Spleen (tissue), 11 donors: ENCODE results near the gene RNF207. TPM values are rescaled to one million over a fixed set of nuclear protein-coding genes. Genes with fewer than 3 reads are reported as not detected.

ENCODE experiments used
- DNase-seq: peaks from one replicate; pipeline ENCODE4 v3.0.0-alpha.2; 2020
- H3K27ac ChIP-seq, 8 donors: fragments of 200-600 bp; sonication (generic) in 7 of 8; 1 replicate in 4 of 8; 2 replicates in 4 of 8; pipeline versions ENCODE4 v1.5.0 to v1.8.0; 2016 to 2021; ENCODE audit warnings: inconsistent platforms in 4 of 8, mild to moderate bottlenecking in 4 of 8, moderate library complexity in 1 of 8
- H3K27me3 ChIP-seq, 7 donors: fragments of 200-600 bp; sonication (generic) in 6 of 7; replicated peaks in 1 of 7; 1 replicate in 4 of 7; 2 replicates in 3 of 7; pipeline versions ENCODE4 v1.5.0 to v1.8.0; 2016 to 2021; ENCODE audit warnings: inconsistent platforms in 3 of 7, mild to moderate bottlenecking in 1 of 7
- H3K36me3 ChIP-seq, 6 donors: fragments of 200-600 bp; sonication (generic) in 5 of 6; 1 replicate in 4 of 6; 2 replicates in 2 of 6; pipeline versions ENCODE4 v1.5.0 to v1.8.0; 2016 to 2021; ENCODE audit warnings: inconsistent platforms in 2 of 6
- H3K4me1 ChIP-seq, 6 donors: fragments of 200-600 bp; sonication (generic) in 5 of 6; 1 replicate in 3 of 6; 2 replicates in 3 of 6; pipeline versions ENCODE4 v1.5.0 to v1.8.0; 2016 to 2021; ENCODE audit warnings: inconsistent platforms in 3 of 6
- H3K4me3 ChIP-seq, 8 donors: fragments of 200-600 bp; sonication (generic) in 7 of 8; 1 replicate in 4 of 8; 2 replicates in 4 of 8; pipeline versions ENCODE4 v1.5.0 to v1.8.0; 2016 to 2021; ENCODE audit warnings: inconsistent platforms in 4 of 8, mild to moderate bottlenecking in 4 of 8, moderate library complexity in 2 of 8
- H3K9me3 ChIP-seq, 8 donors: fragments of 200-600 bp; sonication (generic) in 7 of 8; 1 replicate in 4 of 8; 2 replicates in 4 of 8; pipeline versions ENCODE4 v1.5.0 to v1.8.0; 2016 to 2021; ENCODE audit warnings: inconsistent platforms in 4 of 8
- POLR2A ChIP-seq, 3 donors: fragments of 450-650 bp; IDR thresholded peaks; one replicate each; pipeline ENCODE4 v1.5.1; 2017; ENCODE audit warnings: antibody characterized with exemption in 3 of 3, mild to moderate bottlenecking in 1 of 3
- POLR2AphosphoS5 ChIP-seq, 3 donors: sonication (generic); formaldehyde crosslinking; IDR thresholded peaks; one replicate each; pipeline ENCODE4 v1.5.1; 2017; ENCODE audit warnings: antibody characterized with exemption in 3 of 3
- WGBS, 5 donors: extraction: QIAGEN DNeasy Blood & Tissue Kit in 3 of 5; methylation state at CpG; one replicate each; pipeline versions ENCODE4 v1.1.5 to v1.1.7; 2013 to 2018; 5-methylcytosine and 5-hydroxymethylcytosine counted together
- intact Hi-C: fragments of 100-400 bp; cut with DNase I; formaldehyde crosslinking; loops from one replicate; pipeline ENCODE4 v1.15.0; 2023; ENCODE audit warnings: low total_unique reads
- polyA plus RNA-seq, 3 donors: library from polyadenylated mRNA; stranded (reverse); fragments of 200-250 nt; gene quantifications; one replicate each; pipeline ENCODE4 v1.2.1, GENCODE V29; 2013
- total RNA-seq, 7 donors: library from RNA; depleted of rRNA in 3 of 7; stranded (reverse); fragments of >200 nt in 3 of 7; fragmentation: NEBNext Ultra II Directional in 4 of 7; extraction: Animal tissue kit (Norgen Biotek cat#: 25700) in 4 of 7; gene quantifications; one replicate each; pipeline versions ENCODE4 v1.1.0 to v1.2.1, GENCODE V29; 2016 to 2021
- TF ChIP-seq, protein P1 (sequence below), 11 experiments: fragments of 200-600 bp in 7 of 11; fragments of 450-650 bp in 4 of 11; sonication (generic) in 4 of 11; IDR thresholded peaks in 8 of 11; conservative IDR thresholded peaks in 3 of 11; 1 replicate in 7 of 11; 2 replicates in 4 of 11; pipeline versions ENCODE4 v1.4.0 to v1.8.0; 2016 to 2021; ENCODE audit warnings: antibody characterized with exemption in 11 of 11, inconsistent platforms in 4 of 11, mild to moderate bottlenecking in 1 of 11
- donor health status: healthy with polysubstance abuse.
- donor health status: DM: no; HTN: no; CAD: no; lungs with moderate emphysema.
- donor health status: DM: no; HTN: no; CAD: no.
- donor health status: Bipolar disorder and iron deficiency.
- donor health status: healthy.
- donor health status: DM: no; HTN: no; CAD: no.
- donor health status: DM: yes; HTN: yes; CAD: no.

RNF207 gene
- total and polyA plus RNA-seq, 10 donors, result 2.8 to 12.5 (median 6.3) TPM

DNA sequence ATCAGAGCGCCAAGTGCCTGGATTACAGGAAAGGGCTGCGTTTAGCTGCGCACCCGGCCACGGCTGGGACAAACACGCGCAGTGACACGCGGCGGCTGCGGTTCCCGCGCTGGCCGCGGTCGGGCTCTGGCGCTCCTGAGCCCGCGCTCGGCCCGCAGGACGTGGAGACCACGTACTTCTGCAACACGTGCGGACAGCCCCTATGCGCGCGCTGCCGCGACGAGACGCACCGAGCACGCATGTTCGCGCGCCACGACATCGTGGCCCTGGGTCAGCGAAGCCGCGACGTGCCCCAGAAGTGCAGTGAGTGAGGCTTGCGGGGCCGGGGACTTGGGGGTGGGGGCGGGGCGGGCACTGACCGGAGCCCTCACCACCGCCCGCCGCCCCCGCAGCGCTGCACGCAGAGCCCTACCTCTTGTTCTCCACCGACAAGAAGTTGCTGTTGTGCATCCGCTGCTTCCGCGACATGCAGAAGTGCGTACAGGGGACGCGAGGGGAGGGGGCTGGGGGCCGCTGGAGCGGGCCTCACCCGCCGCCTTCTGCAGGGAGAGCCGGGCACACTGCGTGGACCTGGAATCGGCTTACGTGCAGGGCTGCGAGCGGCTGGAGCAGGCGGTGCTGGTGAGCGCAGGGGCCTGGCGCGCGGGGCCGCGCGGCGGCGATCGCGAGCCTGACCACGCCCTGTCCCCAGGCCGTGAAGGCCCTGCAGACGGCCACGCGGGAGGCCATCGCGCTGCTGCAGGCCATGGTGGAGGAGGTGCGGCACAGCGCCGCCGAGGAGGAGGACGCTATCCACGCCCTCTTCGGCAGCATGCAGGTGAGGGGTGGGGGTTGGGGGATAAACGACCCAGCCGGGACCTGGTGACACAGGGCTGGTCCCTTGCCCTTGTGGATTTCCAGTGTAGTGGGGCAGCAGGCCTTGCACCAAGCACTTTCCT lies 3.1 kb downstream of the RNF207 start:
- Histone ChIP-seq H3K4me3 (peak overlapping the region; percentile 34 to 73 (median 44)), H3K27ac (no peak overlapping the region), H3K27me3 (peaks cover 0 to 74% (median 39%) of the 10 kb centered on the region in 7 donors), H3K4me1 (peaks cover 31 to 71% (median 42%) of the 10 kb centered on the region in 6 donors), H3K36me3 (no peaks in the 10 kb centered on the region), H3K9me3 (no peaks in the 10 kb centered on the region)
- TF ChIP-seq, protein P1, sequence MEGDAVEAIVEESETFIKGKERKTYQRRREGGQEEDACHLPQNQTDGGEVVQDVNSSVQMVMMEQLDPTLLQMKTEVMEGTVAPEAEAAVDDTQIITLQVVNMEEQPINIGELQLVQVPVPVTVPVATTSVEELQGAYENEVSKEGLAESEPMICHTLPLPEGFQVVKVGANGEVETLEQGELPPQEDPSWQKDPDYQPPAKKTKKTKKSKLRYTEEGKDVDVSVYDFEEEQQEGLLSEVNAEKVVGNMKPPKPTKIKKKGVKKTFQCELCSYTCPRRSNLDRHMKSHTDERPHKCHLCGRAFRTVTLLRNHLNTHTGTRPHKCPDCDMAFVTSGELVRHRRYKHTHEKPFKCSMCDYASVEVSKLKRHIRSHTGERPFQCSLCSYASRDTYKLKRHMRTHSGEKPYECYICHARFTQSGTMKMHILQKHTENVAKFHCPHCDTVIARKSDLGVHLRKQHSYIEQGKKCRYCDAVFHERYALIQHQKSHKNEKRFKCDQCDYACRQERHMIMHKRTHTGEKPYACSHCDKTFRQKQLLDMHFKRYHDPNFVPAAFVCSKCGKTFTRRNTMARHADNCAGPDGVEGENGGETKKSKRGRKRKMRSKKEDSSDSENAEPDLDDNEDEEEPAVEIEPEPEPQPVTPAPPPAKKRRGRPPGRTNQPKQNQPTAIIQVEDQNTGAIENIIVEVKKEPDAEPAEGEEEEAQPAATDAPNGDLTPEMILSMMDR (IDR thresholded peaks at IDR 0.05 in 8 of 11, conservative IDR thresholded peaks at IDR 0.05 in 3 of 11), result peak in 9 of 11 experiments; percentile 12 to 54 (median 41)
- TF ChIP-seq POLR2AphosphoS5 (IDR thresholded peaks at IDR 0.05), result peak in 1 of 3 donors; percentile 44
- no peak for TF ChIP-seq POLR2A (IDR thresholded peaks at IDR 0.05)
- 1 to 5% (median 2%) methylated on average over 10 to 99 of the region's 99 CpGs for WGBS, 5 donors
- intact Hi-C loops, result no loop called here
- no peak for DNase-seq

DNA sequence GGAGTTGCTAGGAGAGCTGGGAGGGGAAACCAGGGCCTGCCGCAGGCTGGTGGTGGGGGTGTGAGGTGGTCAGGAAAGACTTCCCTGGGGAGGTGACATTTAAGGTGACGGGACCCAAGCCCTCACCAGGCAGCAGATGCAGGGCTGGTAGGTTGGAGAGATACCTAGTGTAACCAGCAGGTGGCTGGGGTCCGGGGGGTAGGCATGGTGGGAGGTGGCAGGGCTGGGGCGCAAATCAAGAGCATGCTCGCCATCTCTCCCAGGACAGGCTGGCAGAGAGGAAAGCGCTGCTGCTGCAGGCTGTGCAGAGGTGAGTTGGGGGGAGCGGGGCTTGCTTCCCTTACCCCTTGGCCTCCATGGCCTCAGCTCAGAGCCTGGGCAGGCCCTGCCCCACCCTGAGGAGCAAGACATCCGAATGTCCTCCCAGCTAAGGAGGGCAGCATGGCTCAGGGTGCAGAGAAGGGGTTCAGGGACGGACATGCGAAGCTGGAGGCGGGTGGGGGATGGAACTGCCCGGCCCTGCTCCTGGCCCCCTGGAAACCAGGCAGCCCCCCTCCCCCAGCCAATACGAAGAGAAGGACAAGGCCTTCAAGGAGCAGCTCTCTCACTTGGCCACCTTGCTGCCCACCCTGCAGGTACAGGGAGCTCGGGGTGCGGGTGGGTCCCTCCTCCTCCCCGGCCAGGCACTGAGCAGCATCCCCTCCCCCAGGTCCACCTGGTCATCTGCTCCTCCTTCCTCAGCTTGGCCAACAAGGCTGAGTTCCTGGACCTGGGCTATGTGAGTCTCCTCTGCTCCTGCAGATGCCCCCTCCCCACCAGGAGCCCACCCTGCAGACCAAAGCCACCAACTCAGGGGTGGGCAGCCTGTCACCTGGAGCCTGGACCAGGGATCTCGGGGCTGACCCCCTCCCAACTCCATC lies 4.0 kb downstream of the RNF207 start:
- Histone ChIP-seq H3K27ac (no peak overlapping the region), H3K9me3 (no peaks in the 10 kb centered on the region), H3K27me3 (peaks cover 0 to 71% (median 39%) of the 10 kb centered on the region in 7 donors), H3K36me3 (no peaks in the 10 kb centered on the region), H3K4me3 (peak overlapping the region in 3 of 8 donors; percentile 47 to 73 (median 55)), H3K4me1 (peaks cover 30 to 63% (median 39%) of the 10 kb centered on the region in 6 donors)
- intact Hi-C loops, result no loop called here
- no peak for DNase-seq
- no peak for TF ChIP-seq POLR2AphosphoS5 (IDR thresholded peaks at IDR 0.05)
- TF ChIP-seq POLR2A (IDR thresholded peaks at IDR 0.05), result no peak
- TF ChIP-seq, protein P1 (IDR thresholded peaks at IDR 0.05 in 8 of 11, conservative IDR thresholded peaks at IDR 0.05 in 3 of 11), result no peak
- WGBS, 5 donors, result 79 to 87% (median 82%) methylated on average over 16 to 17 of the region's 17 CpGs

DNA sequence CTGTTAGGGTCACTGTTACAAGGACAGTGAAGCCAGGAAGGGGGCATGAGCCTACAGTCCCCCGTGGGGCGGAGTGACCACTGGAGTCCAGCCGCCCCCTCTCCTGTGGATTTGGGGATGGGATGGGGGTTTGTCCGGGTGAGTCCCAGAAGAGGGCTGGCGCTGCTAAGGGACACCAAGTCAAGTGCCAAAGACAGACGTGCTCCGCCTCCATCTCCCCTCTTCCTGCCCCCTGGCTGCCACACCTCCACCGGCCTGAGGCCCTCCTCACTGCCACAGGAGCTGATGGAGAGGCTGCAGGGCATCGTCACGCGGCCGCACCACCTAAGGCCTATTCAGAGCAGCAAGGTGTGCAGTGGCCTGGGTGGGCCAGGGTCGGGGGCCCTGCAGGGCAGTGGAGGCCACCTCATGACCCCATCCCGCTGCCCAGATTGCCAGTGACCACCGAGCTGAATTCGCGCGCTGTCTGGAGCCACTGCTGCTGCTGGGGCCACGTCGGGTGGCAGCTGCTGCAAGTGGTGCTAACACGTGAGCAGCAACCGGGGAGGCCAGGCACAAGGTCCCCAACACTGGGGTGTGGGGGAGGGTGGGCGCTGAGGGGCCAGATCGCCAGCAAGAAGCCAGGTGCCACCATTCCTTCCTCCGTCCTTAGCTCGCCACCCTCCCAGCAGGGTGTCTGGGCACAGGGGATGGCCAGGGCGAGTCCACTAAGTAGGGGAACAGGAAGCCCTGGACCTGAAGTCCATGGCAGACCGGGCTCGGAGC lies 4.9 kb downstream of the RNF207 start:
- intact Hi-C loops, result no loop called here
- no peaks in the 10 kb centered on the region for H3K36me3 ChIP-seq
- H3K27me3 ChIP-seq, result peaks cover 0 to 63% (median 32%) of the 10 kb centered on the region in 7 donors
- WGBS, 5 donors, result 92 to 96% (median 94%) methylated on average over 18 to 29 of the region's 29 CpGs
- no peaks in the 10 kb centered on the region for H3K9me3 ChIP-seq
- H3K4me1 ChIP-seq, result peaks cover 22 to 54% (median 30%) of the 10 kb centered on the region in 6 donors
- DNase-seq, result no peak
- TF ChIP-seq POLR2A (IDR thresholded peaks at IDR 0.05) (no peak), POLR2AphosphoS5 (IDR thresholded peaks at IDR 0.05) (no peak)
- TF ChIP-seq, protein P1 (IDR thresholded peaks at IDR 0.05 in 8 of 11, conservative IDR thresholded peaks at IDR 0.05 in 3 of 11), result no peak
- H3K4me3 ChIP-seq, result no peak overlapping the region
- H3K27ac ChIP-seq, result no peak overlapping the region
